HG02884 (cell line): Measurements from ENCODE around the gene XG.
"Not testable (repeated sequence)": the region's sequence is repeated elsewhere in the genome, so short reads cannot be mapped to it uniquely, and the experiment has no call there.

Source experiments
- ATAC-seq: cut with Tn5 transposase; IDR thresholded peaks from one replicate; pipeline ENCODE4 v1.9.1; 2021; ENCODE audit warnings: mild to moderate bottlenecking, moderate library complexity; ENCODE audit not compliant: unreplicated experiment

Gene XG

DNA sequence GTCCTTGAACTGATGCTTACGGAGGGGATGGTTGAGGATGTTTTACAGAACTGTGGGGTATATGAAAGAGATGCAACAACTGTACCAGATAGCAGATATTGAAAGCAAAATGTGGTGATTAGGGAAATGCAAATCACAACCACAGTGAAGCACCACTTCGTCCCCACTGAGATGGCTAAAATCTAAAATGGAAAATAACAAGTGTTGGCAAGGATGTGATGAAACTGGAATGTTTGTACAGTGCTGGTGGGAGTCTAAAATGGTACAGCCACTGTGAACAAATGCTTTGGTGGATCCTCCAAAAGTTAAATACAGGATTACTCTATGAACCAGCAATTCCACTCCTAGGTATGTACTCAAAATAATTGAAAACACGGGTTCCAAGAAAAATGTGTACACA, 22.9 kb downstream of the XG start:
- ATAC-seq, result no peak

DNA sequence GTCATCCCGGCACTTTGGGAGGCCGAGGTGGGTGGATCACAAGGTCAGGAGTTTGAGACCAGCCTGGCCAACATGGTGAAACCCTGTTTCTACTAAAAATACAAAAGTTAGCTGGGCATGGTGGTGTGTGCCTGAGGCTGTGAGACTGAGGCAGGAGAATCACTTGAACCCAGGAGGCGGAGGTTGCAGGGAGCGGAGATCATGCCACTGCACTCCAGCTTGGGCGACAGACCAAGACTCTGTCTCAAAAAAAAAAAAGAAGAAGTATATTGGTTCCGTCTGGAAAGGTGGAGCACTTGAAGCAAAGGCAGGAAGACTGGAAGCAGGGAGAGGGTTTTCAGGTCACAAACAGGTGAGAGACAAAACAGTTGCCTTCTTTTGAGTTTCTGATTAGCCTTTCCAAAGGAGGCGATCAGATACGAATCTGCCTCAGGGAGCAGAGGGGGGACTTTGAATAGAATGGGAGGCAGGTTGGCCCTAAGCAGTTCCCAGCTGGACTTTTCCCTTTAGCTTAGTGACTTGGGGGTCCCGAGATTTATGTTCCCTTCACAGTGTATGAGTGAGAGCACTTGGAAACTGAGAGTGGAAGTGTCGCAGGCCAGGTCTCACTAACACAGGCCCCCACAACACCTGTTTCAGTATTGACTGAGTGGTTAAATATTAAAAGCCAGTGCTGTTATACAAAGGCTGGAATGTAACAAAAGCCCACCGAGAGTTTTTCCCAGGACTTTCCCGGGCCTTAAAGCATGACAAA, 28.8 kb downstream of the XG start:
- not testable (repeated sequence) for ATAC-seq

DNA sequence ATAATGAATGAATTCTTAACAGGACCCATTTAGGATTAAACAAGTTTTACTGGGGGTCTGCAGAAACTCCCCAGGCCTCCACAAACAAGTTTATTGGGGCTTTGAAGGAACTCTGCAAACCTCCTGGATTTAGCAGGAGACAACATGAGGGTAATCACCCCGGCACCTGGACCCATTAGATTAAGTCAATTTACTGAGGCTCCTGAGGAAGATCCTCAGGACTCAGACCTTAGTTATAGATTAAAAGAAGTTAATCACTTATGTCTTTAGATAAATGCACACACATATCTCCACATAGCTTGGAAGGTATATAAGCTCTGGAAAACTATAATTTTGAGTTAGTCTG, 29.4 kb downstream of the XG start:
- no peak for ATAC-seq

DNA sequence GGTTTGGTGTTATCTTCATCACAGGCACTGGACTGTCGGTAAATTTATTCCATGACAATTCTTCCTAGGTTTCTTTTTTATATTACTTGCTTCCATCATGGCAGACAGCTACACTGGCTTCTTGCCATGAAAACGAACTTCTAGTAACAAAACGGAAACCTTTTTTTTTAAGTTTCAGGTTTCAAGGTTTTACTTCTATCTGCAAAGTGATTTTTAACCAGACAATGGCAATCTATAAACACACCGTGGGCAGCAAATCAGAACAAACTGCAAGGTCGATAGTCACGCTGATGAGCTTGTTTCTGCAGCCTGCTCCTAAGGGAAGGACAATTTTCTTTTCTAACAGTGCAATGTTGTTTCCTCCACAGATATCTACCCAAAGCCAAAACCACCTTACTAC, 29.9 kb downstream of the XG start:
- no peak for ATAC-seq

DNA sequence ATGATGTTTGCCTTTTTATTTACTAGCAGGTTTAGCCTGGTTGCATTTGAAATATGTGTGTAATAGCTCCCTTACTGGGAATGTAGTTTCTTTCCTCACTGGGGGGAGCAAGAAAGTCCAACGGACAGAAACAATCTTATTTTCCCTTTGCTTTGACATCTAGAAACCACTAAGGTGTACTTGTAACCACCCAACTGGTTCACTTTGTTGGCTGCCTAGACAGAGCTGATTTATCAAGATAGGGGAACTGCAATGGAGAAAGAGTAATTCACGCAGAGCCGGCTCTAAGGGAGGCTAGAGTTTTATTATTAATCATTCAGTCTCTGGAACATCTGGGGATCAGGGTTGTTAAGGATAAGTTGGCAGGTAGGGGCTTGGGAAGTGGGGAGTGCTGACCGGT, 30.3 kb downstream of the XG start:
- ATAC-seq, result no peak

DNA sequence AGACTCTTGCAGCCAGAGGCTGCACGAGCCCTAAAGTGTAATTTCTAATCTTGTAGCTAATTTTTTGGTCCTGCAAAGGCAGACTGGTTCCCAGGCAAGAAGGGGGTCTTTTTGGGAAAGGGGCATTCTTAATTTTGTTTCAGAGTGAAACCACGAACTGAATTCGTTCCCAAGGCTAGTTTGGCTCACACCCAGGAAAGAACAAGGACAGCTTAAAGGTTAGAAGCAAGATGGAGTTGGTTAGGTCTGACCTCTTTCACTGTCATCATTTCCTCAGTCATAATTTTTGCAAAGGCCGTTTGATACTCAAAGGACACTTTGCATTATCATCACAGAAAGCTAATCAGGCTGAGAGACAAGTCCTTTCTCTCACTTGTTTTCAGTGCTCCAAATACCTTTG, 30.9 kb downstream of the XG start:
- no peak for ATAC-seq

DNA sequence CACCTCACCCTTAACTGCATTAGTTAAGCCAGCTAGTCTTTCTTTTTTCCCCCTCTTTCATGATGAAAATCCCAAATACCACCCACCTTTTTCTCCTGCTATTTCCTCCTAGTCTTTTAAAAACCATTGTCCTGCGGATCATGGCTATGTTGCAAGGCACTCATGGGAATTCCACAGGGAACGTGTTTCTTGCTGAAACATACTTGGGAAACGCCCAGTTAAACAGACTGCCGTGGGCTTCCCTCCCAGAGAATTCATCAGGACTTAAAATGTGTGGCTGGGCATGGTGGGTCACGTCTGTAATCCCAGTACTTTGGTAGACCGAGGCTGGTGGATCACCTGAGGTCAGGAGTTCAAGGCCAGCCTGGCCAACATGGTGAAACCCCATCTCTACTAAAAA, 32.2 kb downstream of the XG start:
- ATAC-seq, result no peak

DNA sequence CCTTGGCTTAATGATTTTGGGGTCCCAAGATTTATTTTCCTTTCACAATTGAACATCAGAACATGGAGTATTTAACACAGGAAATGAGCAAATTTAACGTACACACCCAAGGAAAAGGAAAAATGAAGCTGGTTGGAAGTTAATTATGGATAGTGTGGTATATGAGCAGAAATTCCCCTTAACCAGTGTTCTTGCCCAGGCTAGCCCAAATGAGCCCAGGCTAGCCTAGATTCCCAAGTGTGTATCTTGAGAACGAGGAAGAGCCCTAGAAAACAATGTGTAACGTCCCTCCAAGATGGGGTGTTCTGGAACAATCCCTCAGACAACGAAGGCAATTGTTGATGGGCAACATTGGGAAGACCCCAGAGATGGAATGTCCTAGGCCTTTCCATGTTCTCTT, 33.7 kb downstream of the XG start:
- ATAC-seq, result no peak

DNA sequence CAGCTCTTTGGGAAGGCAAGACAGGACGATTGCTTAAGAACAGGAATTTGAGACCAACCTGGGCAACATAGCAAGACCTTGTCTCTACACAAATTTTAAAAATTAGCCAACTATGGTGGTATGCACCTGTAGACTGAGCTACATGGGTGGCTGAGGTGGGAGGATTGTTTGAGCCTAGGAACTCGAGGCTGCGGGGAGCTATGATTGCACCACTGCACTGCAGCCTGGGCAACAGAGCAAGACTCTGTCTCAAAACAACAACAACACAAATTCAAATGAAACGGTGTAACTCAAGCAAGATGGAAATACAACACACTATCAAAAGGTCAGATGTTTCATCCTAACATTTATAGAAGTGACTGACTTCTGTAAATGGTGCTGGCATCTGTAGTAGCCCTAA, 37.1 kb downstream of the XG start:
- no peak for ATAC-seq

DNA sequence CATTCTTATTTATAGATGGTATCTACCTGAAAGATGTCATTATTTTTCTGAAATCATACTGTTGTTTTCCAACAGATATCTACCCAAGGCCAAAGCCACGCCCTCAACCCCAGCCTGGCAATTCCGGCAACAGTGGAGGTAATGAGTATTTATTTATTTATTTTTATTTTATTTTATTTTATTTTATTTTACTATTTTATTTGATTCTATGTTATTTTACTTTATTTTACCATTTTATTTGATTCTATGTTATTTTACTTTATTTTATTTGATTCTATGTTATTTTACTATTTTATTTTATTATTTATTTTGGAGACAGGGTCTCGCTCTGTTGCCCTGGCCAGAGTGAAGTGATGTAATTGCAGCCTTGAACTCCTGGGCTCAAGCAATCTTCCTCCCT, 37.7 kb downstream of the XG start:
- no peak for ATAC-seq

DNA sequence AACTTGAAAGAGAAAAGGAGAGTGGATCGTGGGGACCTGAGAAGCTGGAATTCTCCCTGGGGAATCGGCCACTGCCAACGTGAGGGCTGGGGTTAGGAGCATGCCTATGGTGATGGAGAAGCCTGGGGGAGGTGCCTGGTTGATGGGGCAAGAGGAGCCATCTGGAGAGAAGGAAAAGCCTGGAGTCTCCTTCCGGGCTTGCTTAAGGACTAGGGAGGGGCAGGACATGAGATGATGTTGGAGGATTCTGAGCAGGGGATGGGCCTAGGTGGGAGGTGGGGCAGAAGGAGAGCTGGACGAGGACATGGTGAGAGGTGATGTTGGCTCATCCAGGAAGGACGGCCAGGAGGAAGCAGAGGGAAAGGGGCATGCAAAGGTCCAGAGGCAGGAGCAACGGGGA, 41.9 kb downstream of the XG start:
- ATAC-seq, result no peak

DNA sequence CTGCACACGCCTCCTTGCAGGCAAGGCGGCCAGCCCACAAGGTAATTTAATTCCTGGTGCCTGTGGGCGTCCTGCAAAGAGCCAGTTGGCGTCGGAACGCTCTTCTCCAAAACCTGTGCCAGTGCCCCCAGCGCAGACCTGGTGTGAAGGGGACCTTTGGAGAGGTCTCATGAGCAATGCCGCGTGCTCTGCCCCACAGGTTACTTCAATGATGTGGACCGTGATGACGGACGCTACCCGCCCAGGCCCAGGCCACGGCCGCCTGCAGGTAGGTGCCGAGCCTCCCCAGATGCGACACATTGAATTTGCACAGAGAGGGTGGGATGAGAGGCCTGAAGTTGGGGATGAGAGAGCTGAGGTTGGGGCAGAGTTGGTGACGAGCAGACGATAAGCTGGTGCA, 42.5 kb downstream of the XG start:
- no peak for ATAC-seq

DNA sequence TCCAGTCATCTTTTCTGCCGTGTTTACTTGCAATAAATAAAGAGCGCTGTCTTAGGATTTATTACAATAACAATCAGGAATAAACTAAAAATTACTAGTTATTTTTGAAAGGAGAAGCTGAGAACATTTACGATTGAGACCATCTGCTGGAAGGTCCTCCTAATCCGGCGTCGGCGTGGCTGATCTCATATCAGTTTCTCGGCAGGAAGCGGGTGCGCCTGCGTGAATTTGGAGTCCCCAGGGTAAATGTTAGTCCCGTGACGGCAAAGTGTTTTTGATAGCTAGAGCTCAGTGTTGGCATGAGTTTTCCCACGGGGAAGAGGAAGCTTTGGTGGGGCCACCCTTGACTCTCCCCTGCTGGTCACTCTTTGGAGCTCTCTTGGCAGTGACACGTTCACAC, 45.0 kb downstream of the XG start:
- not testable (repeated sequence) for ATAC-seq

DNA sequence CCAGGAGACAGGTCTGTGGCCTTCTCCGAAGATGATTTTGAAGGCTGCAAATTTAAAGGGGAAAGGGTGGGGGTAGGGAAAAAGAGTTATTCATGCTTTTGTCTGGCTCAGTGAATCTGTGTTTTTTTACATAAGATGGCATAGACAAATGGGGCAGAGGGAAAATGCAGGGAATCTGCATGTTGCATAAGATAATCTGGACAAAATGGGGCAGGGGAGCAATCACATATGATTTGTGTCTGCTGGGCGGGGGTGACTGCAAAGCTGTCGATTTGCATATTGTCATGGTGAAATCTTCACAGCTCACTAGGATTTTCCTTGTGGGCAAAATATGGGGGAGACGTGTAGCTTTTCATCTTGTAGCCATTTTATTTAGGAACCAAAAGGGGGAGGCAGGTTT, 47.5 kb downstream of the XG start:
- ATAC-seq, result no peak

DNA sequence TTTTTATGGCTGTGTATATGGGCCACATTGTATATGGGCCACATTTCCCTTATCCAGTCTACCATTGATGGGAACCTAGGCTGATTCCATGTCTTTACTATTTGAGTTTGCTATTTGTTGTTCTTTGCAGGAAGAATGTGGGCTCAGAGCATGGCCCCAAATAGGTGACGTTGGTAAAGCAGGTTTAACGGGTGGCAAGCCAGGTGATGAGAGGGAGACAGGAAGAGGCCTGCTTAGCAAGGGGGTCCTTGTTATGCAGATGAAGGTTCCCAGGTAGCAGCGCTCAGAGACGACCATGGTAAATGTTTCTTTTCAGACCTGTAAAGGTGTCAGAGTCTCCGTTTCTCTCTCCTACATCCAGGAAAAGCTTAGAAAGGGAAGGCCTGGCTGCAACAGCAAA, 48.1 kb downstream of the XG start:
- not testable (repeated sequence) for ATAC-seq

DNA sequence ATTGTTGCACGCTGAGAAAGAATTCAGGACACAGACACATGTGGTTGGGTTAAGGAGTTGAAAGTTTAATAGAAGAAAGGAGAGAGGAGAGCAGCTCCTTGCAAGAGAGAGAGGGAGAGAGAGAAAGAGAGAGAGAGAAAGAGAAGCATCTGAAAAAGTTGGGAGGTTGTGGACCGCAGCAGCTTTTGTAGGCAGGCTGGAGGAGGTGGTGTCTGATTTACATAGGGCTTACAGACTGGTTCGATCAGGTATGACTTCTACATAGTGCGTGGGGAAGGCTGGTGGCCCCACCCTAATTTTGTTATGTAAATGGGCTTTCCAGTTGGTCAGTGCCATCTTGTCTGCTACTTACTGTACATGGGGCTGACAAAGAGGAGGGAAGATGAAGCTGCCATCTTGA, 49.4 kb downstream of the XG start:
- ATAC-seq, result no peak

DNA sequence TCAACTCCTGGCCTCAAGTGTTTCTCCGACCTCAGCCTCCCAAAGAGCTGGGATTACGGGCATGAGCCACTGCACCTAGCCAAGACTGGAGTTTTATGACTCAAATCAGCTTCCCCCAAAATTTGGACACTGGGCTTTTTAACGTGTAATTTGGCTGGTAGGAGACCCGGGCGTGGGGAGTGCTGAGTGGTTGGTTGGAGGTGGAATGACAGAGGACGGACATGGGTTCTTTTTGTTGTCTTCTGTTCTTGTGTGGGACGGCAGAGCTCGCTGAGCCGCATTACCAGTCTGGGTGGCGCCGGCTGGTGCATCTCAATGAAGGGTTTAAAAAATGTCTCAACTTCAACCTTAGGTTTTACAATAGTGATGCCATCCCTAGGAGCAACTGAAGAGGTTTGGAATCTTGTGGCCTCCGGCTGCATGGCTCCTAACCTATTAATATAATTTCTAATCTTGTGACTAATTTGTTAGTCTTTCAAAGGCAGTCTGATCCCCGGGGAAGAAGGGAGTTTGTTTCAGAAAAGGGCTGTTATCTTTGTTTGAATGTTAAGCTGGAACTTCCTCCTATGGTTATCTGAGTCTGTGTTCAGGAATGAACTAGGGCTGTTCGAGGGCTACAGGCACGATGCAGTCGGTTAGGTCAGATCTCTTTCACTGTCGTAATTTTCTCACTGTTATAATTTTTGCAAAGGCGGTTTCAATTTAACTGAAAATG, 50.7 kb downstream of the XG start:
- ATAC-seq, result not testable (repeated sequence)

DNA sequence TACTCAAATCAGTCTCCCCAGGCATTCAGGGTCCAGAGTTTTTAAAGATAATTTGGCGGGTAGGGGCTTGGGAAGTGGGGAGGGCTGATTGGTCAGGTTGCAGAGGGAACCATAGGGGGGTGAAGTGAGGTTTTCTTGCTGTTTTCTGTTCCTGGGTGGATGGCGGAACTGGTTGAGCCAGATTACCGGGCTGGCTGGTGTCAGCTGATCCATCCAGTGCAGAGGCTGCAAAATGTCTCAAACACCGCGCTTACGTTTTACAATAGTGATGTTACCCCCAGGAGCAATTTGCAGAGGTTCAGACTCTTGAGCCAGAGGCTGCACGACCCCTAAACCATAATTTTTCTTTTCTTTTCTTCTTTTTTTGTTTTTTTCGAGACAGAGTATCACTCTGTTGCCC, 51.6 kb downstream of the XG start:
- ATAC-seq, result not testable (repeated sequence)

DNA sequence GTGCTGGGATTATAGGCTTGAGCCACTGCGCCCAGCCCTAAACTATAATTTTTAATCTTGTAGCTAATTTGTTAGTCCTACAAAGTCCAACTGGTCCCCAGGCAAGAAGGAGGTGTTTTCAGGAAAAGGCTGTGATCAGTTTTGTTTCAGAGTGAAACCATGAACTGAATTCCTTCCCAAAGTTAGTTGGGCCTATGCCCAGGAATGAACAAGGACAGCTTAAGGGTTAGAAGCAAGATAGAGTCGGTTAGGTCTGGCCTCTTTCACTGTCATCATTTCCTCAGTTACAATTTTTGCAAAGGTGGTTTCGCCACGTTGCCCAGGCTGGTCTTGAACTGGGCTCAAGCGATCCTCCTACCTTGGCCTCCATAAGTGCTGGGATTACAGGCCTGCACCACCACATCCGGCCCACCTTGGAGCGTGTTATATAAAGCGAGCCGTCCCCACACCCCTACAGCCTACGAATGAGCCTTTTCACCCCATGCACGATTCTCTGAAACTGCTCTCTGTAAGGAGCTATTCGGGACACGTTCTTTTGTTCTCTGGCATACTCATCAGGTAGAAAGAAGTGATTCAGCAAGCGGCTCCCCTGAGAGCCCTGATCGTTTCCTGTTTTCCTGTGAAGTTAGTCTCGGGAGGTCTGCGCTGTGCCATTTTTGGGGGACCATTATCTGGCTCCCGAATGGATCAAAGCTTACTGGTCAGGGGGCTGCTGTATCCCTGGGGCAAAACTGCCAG, 52.4 kb downstream of the XG start:
- ATAC-seq, result not testable (repeated sequence)

DNA sequence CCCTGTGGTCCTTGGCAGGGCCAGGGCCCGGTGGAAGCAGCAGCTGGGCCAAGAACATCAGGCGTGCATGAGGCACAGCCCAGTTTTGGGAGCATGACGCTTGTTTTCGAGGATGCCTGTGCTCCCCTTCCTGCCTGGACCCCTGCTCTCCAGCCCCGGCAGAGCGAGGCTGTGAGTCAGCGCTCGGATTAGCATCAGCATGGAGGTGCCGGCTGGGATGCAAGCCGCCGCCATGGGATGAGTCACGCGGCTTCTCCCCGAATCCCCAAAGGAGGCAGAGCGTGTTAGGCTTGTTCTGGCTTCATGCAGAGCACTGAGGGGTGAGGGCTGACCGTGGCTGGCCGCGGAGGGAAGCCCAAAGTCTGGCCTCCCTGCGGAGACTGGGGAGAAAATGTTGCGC, 53.0 kb downstream of the XG start:
- ATAC-seq, result not testable (repeated sequence)

DNA sequence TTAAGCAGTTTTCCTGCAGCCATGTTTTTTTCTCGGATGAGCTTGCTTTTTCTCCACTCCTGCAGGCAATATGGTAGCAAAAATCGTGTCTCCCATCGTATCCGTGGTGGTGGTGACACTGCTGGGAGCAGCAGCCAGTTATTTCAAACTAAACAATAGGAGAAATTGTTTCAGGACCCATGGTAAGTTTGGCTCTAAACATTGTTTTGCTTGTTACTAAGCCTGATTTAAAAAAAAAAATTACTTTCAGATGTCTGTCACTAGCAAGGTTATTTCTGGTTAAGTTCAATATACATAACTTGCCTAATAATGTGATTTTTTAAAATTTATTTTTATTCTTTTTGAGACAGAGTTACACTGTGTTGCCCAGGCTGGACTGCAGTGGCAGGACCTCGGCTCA, 59.4 kb downstream of the XG start:
- no peak for ATAC-seq
